ENCODE results near the gene NPAS3.

The NPAS3 gene

GRCh38 chr14:33566082-33566481, 627.4 kb downstream of the NPAS3 start:
- Mint-ChIP-seq H3K27me3 (no peaks in the 10 kb centered on the region), H3K27ac (no peak overlapping the region), H3K4me3 (no peak overlapping the region), H3K9me3 (no peaks in the 10 kb centered on the region), H3K4me1 (no peaks in the 10 kb centered on the region)
- DNase-seq = no peak
- ATAC-seq = no peak

GRCh38 chr14:33567023-33567728, 628.5 kb downstream of the NPAS3 start:
- no peak overlapping the region for H3K27ac Mint-ChIP-seq
- ATAC-seq = no peak
- H3K27me3 Mint-ChIP-seq = no peaks in the 10 kb centered on the region
- no peak for DNase-seq
- H3K4me3 Mint-ChIP-seq = no peak overlapping the region
- H3K9me3 Mint-ChIP-seq = no peaks in the 10 kb centered on the region
- H3K4me1 Mint-ChIP-seq = no peaks in the 10 kb centered on the region

GRCh38 chr14:33567731-33568130, 629.1 kb downstream of the NPAS3 start:
- DNase-seq (no peak), ATAC-seq (no peak)
- Mint-ChIP-seq H3K27me3 (no peaks in the 10 kb centered on the region), H3K4me3 (no peak overlapping the region), H3K4me1 (no peaks in the 10 kb centered on the region), H3K27ac (no peak overlapping the region), H3K9me3 (no peaks in the 10 kb centered on the region)

- Mint-ChIP-seq H3K4me3 (no peak overlapping the region), H3K27me3 (no peaks in the 10 kb centered on the region), H3K9me3 (peaks cover 0 to 5% of the 10 kb centered on the region in 2 donors), H3K27ac (no peak overlapping the region), H3K4me1 (no peaks in the 10 kb centered on the region)
- DNase-seq (no peak), ATAC-seq (no peak)
Observed at GRCh38 chr14:33568935-33569579, 630.4 kb downstream of the NPAS3 start.

- no peaks in the 10 kb centered on the region for H3K4me1 Mint-ChIP-seq
- DNase-seq = no peak
- ATAC-seq = no peak
- H3K4me3 Mint-ChIP-seq = no peak overlapping the region
- peaks cover 0 to 13% of the 10 kb centered on the region in 2 donors for H3K9me3 Mint-ChIP-seq
- no peaks in the 10 kb centered on the region for H3K27me3 Mint-ChIP-seq
- H3K27ac Mint-ChIP-seq = no peak overlapping the region
Observed at GRCh38 chr14:33569821-33570687, 631.4 kb downstream of the NPAS3 start.

- Mint-ChIP-seq H3K27ac (no peak overlapping the region), H3K4me3 (no peak overlapping the region), H3K4me1 (no peaks in the 10 kb centered on the region), H3K9me3 (peaks cover 0 to 13% of the 10 kb centered on the region in 2 donors), H3K27me3 (no peaks in the 10 kb centered on the region)
- no peak for DNase-seq
- no peak for ATAC-seq
Observed at GRCh38 chr14:33570694-33571310, 632.1 kb downstream of the NPAS3 start.

GRCh38 chr14:33573301-33573880, 634.7 kb downstream of the NPAS3 start:
- H3K4me1 Mint-ChIP-seq = no peaks in the 10 kb centered on the region
- H3K4me3 Mint-ChIP-seq = no peak overlapping the region
- H3K9me3 Mint-ChIP-seq = peaks cover 0 to 13% of the 10 kb centered on the region in 2 donors
- DNase-seq (no peak), ATAC-seq (no peak)
- no peaks in the 10 kb centered on the region for H3K27me3 Mint-ChIP-seq
- H3K27ac Mint-ChIP-seq = no peak overlapping the region

- Mint-ChIP-seq H3K9me3 (peaks cover 0 to 13% of the 10 kb centered on the region in 2 donors), H3K27ac (no peak overlapping the region), H3K4me1 (no peaks in the 10 kb centered on the region), H3K27me3 (no peaks in the 10 kb centered on the region), H3K4me3 (no peak overlapping the region)
- DNase-seq (no peak), ATAC-seq (no peak)
Observed at GRCh38 chr14:33576014-33576413, 637.3 kb downstream of the NPAS3 start.

GRCh38 chr14:33578461-33579216, 640.0 kb downstream of the NPAS3 start:
- no peak overlapping the region for H3K4me3 Mint-ChIP-seq
- ATAC-seq (no peak), DNase-seq (no peak)

GRCh38 chr14:33580231-33580749, 641.6 kb downstream of the NPAS3 start:
- H3K9me3 Mint-ChIP-seq = no peaks in the 10 kb centered on the region
- no peaks in the 10 kb centered on the region for H3K4me1 Mint-ChIP-seq
- H3K27ac Mint-ChIP-seq = no peak overlapping the region
- ATAC-seq (no peak), DNase-seq (no peak)
- no peak overlapping the region for H3K4me3 Mint-ChIP-seq
- H3K27me3 Mint-ChIP-seq = no peaks in the 10 kb centered on the region

More at GRCh38 chr14:33578461-33579216, 640.0 kb downstream of the NPAS3 start:
- no peaks in the 10 kb centered on the region for H3K27me3 Mint-ChIP-seq
- H3K9me3 Mint-ChIP-seq = peaks cover 0 to 12% of the 10 kb centered on the region in 2 donors
- H3K27ac Mint-ChIP-seq = no peak overlapping the region
- H3K4me1 Mint-ChIP-seq = no peaks in the 10 kb centered on the region

GRCh38 chr14:33580841-33581240, 642.2 kb downstream of the NPAS3 start:
- DNase-seq = no peak
- no peak overlapping the region for H3K27ac Mint-ChIP-seq
- H3K4me1 Mint-ChIP-seq = no peaks in the 10 kb centered on the region
- no peak overlapping the region for H3K4me3 Mint-ChIP-seq
- no peaks in the 10 kb centered on the region for H3K27me3 Mint-ChIP-seq
- no peak for ATAC-seq
- H3K9me3 Mint-ChIP-seq = no peaks in the 10 kb centered on the region

- DNase-seq (no peak), ATAC-seq (no peak)
- H3K9me3 Mint-ChIP-seq = no peaks in the 10 kb centered on the region
- H3K27me3 Mint-ChIP-seq = no peaks in the 10 kb centered on the region
- no peak overlapping the region for H3K27ac Mint-ChIP-seq
- no peak overlapping the region for H3K4me3 Mint-ChIP-seq
- H3K4me1 Mint-ChIP-seq = no peaks in the 10 kb centered on the region
Observed at GRCh38 chr14:33584697-33585096, 646.0 kb downstream of the NPAS3 start.

GRCh38 chr14:33586806-33587205, 648.1 kb downstream of the NPAS3 start:
- no peak for ATAC-seq
- no peaks in the 10 kb centered on the region for H3K27me3 Mint-ChIP-seq

GRCh38 chr14:33587791-33588190, 649.1 kb downstream of the NPAS3 start:
- Mint-ChIP-seq H3K9me3 (peaks cover 0 to 9% of the 10 kb centered on the region in 2 donors), H3K4me1 (no peaks in the 10 kb centered on the region), H3K27ac (no peak overlapping the region), H3K27me3 (no peaks in the 10 kb centered on the region), H3K4me3 (no peak overlapping the region)
- DNase-seq (no peak), ATAC-seq (no peak)

More at GRCh38 chr14:33586806-33587205, 648.1 kb downstream of the NPAS3 start:
- no peaks in the 10 kb centered on the region for H3K4me1 Mint-ChIP-seq
- DNase-seq = no peak
- no peak overlapping the region for H3K4me3 Mint-ChIP-seq
- H3K27ac Mint-ChIP-seq = no peak overlapping the region
- peaks cover 0 to 9% of the 10 kb centered on the region in 2 donors for H3K9me3 Mint-ChIP-seq
